Measurements from ENCODE around the gene KRTAP3-3.

The KRTAP3-3 gene

GRCh38 chr17:41019415-41019814 lies 25.5 kb upstream of the KRTAP3-3 start:
- Histone ChIP-seq H3K4me3 (ENCODE audit: low read length) (no peak overlapping the region), H3K27me3 (ENCODE audit: control insufficient read depth, insufficient read depth, low read length) (no peaks in the 10 kb centered on the region), H3K36me3 (ENCODE audit: control insufficient read depth, insufficient read depth, low read length) (no peaks in the 10 kb centered on the region), H3K9me3 (ENCODE audit: control insufficient read depth, insufficient read depth, low read length) (no peaks in the 10 kb centered on the region), H3K4me1 (ENCODE audit: control insufficient read depth, insufficient read depth, low read length) (no peaks in the 10 kb centered on the region; the same call in 1 of the 2 replicates), H3K27ac (ENCODE audit: low read length) (no peak overlapping the region)
- WGBS (ENCODE audit: insufficient coverage, insufficient read length): no CpG with 5 or more reads among the region's 3 CpGs
- no peak for DNase-seq (ENCODE audit: low read depth, low spot score)

DNA sequence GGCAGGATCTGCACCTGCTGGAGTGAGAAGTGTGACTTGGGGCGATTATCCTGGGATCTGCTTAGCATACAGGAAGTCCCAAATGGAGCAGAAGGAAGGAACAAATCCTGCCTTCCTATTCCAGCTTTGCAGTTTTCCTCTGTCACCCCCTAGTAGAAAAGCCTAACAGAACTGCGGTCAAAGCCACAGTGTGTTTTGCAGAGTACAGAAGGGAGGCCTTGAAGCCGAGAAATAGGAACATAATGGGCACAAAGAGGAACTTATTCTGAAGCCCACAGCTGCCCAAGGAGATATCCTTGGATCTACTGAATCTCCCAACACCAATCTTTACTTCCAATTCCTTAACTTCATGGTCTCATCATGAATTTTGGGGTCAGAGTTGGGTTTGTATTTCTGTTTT lies 24.6 kb upstream of the KRTAP3-3 start:
- no peak for DNase-seq (ENCODE audit: low read depth, low spot score)
- no peak overlapping the region for H3K4me3 ChIP-seq (ENCODE audit: low read length)
- no peaks in the 10 kb centered on the region; the same call in 1 of the 2 replicates for H3K4me1 ChIP-seq (ENCODE audit: control insufficient read depth, insufficient read depth, low read length)
- WGBS (ENCODE audit: insufficient coverage, insufficient read length): no CpG with 5 or more reads among the region's 3 CpGs
- no peaks in the 10 kb centered on the region for H3K9me3 ChIP-seq (ENCODE audit: control insufficient read depth, insufficient read depth, low read length)
- H3K27me3 ChIP-seq (ENCODE audit: control insufficient read depth, insufficient read depth, low read length): no peaks in the 10 kb centered on the region
- H3K36me3 ChIP-seq (ENCODE audit: control insufficient read depth, insufficient read depth, low read length): no peaks in the 10 kb centered on the region
- H3K27ac ChIP-seq (ENCODE audit: low read length): no peak overlapping the region

DNA sequence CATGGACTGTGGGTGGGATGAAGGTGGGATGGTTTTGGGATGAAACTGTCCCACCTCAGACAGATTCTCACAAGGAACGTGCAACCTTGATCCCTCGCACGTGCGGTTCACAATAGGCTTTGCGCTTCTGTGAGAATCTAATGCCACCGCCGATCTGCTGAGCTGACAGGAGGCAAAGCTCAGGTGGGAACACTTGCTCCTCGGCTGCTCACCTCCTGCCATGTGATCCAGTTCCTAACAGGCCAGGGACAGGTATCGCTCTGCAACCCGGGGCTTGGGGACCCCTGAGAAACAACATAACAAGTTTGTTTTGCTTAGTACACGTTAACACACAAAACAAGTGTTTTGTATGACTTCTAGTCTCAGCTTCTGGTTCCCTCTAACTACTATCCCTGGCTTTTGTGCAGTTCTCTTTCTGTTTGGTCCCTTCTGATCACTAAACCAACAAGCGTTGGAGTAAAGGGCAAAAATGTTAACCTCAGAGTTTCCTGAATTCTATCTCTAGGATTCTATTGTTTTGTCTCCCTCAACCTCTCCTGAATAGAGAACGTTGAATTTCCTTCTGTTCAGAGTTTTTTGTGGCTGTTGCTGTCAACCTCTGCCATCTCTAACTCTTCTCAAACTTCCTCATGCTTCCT lies 22.7 kb upstream of the KRTAP3-3 start:
- H3K4me3 ChIP-seq (ENCODE audit: low read length): no peak overlapping the region
- H3K4me1 ChIP-seq (ENCODE audit: control insufficient read depth, insufficient read depth, low read length): no peaks in the 10 kb centered on the region; the same call in 1 of the 2 replicates
- H3K36me3 ChIP-seq (ENCODE audit: control insufficient read depth, insufficient read depth, low read length): no peaks in the 10 kb centered on the region
- WGBS (ENCODE audit: insufficient coverage, insufficient read length): no CpG with 5 or more reads among the region's 13 CpGs
- H3K27me3 ChIP-seq (ENCODE audit: control insufficient read depth, insufficient read depth, low read length): no peaks in the 10 kb centered on the region
- DNase-seq (ENCODE audit: low read depth, low spot score): no peak
- no peak overlapping the region for H3K27ac ChIP-seq (ENCODE audit: low read length)
- H3K9me3 ChIP-seq (ENCODE audit: control insufficient read depth, insufficient read depth, low read length): no peaks in the 10 kb centered on the region

- no peak for DNase-seq (ENCODE audit: low read depth, low spot score)
- Histone ChIP-seq H3K27ac (ENCODE audit: low read length) (no peak overlapping the region), H3K4me3 (ENCODE audit: low read length) (no peak overlapping the region), H3K27me3 (ENCODE audit: control insufficient read depth, insufficient read depth, low read length) (no peaks in the 10 kb centered on the region), H3K9me3 (ENCODE audit: control insufficient read depth, insufficient read depth, low read length) (no peaks in the 10 kb centered on the region), H3K4me1 (ENCODE audit: control insufficient read depth, insufficient read depth, low read length) (no peaks in the 10 kb centered on the region; the same call in 1 of the 2 replicates), H3K36me3 (ENCODE audit: control insufficient read depth, insufficient read depth, low read length) (no peaks in the 10 kb centered on the region)
- no CpG with 5 or more reads among the region's 7 CpGs for WGBS (ENCODE audit: insufficient coverage, insufficient read length)
Observed at GRCh38 chr17:41015454-41015853, 21.5 kb upstream of the KRTAP3-3 start.

- no peak overlapping the region for H3K27ac ChIP-seq (ENCODE audit: low read length)
- DNase-seq (ENCODE audit: low read depth, low spot score): no peak
- H3K27me3 ChIP-seq (ENCODE audit: control insufficient read depth, insufficient read depth, low read length): no peaks in the 10 kb centered on the region
- peaks cover 4% of the 10 kb centered on the region for H3K4me1 ChIP-seq (ENCODE audit: control insufficient read depth, insufficient read depth, low read length)
- H3K36me3 ChIP-seq (ENCODE audit: control insufficient read depth, insufficient read depth, low read length): no peaks in the 10 kb centered on the region
- H3K4me3 ChIP-seq (ENCODE audit: low read length): no peak overlapping the region
- no CpG with 5 or more reads among the region's 1 CpG for WGBS (ENCODE audit: insufficient coverage, insufficient read length)
- H3K9me3 ChIP-seq (ENCODE audit: control insufficient read depth, insufficient read depth, low read length): no peaks in the 10 kb centered on the region
Observed at GRCh38 chr17:41013606-41014005, 19.6 kb upstream of the KRTAP3-3 start.

DNA sequence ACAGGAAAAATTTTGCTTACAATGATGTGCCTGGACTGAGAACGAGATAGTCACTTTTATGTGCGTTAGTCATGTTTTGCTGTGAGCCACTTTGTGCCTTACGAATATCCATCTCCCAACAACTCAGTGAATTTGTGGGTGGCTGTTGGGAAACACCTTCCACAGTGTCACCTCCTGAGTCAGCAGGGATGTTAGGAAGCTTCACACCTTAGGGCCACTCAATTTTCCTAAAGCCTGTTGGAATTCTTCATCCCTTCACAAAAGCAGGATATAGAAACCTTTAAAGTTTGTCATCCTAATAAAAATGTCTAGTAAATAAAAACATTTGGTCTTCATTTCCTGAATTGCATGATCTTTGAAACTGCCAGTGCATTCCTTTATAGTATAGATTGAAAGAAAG lies 19.2 kb upstream of the KRTAP3-3 start:
- no peak overlapping the region for H3K4me3 ChIP-seq (ENCODE audit: low read length)
- no peak for DNase-seq (ENCODE audit: low read depth, low spot score)
- no peaks in the 10 kb centered on the region for H3K27me3 ChIP-seq (ENCODE audit: control insufficient read depth, insufficient read depth, low read length)
- no peak overlapping the region for H3K27ac ChIP-seq (ENCODE audit: low read length)
- no CpG with 5 or more reads among the region's 3 CpGs for WGBS (ENCODE audit: insufficient coverage, insufficient read length)
- no peaks in the 10 kb centered on the region for H3K36me3 ChIP-seq (ENCODE audit: control insufficient read depth, insufficient read depth, low read length)
- H3K4me1 ChIP-seq (ENCODE audit: control insufficient read depth, insufficient read depth, low read length): peaks cover 6% of the 10 kb centered on the region
- no peaks in the 10 kb centered on the region for H3K9me3 ChIP-seq (ENCODE audit: control insufficient read depth, insufficient read depth, low read length)

GRCh38 chr17:41012326-41013120 lies 18.6 kb upstream of the KRTAP3-3 start:
- no peaks in the 10 kb centered on the region for H3K9me3 ChIP-seq (ENCODE audit: control insufficient read depth, insufficient read depth, low read length)
- no peak for DNase-seq (ENCODE audit: low read depth, low spot score)
- 100% methylated on average over 1 of the region's 6 CpGs for WGBS (ENCODE audit: insufficient coverage, insufficient read length)
- H3K27ac ChIP-seq (ENCODE audit: low read length): no peak overlapping the region
- H3K4me3 ChIP-seq (ENCODE audit: low read length): no peak overlapping the region
- no peaks in the 10 kb centered on the region for H3K36me3 ChIP-seq (ENCODE audit: control insufficient read depth, insufficient read depth, low read length)
- peaks cover 6% of the 10 kb centered on the region for H3K4me1 ChIP-seq (ENCODE audit: control insufficient read depth, insufficient read depth, low read length)
- no peaks in the 10 kb centered on the region for H3K27me3 ChIP-seq (ENCODE audit: control insufficient read depth, insufficient read depth, low read length)

- Histone ChIP-seq H3K36me3 (ENCODE audit: control insufficient read depth, insufficient read depth, low read length) (no peaks in the 10 kb centered on the region), H3K27me3 (ENCODE audit: control insufficient read depth, insufficient read depth, low read length) (no peaks in the 10 kb centered on the region), H3K4me3 (ENCODE audit: low read length) (no peak overlapping the region), H3K9me3 (ENCODE audit: control insufficient read depth, insufficient read depth, low read length) (no peaks in the 10 kb centered on the region), H3K27ac (ENCODE audit: low read length) (no peak overlapping the region), H3K4me1 (ENCODE audit: control insufficient read depth, insufficient read depth, low read length) (peaks cover 6% of the 10 kb centered on the region)
- DNase-seq (ENCODE audit: low read depth, low spot score): no peak
Observed at GRCh38 chr17:41010441-41010840, 16.5 kb upstream of the KRTAP3-3 start.

GRCh38 chr17:41009936-41010335 lies 16.0 kb upstream of the KRTAP3-3 start:
- no peak overlapping the region for H3K27ac ChIP-seq (ENCODE audit: low read length)
- DNase-seq (ENCODE audit: low read depth, low spot score): no peak
- no peaks in the 10 kb centered on the region for H3K9me3 ChIP-seq (ENCODE audit: control insufficient read depth, insufficient read depth, low read length)
- H3K36me3 ChIP-seq (ENCODE audit: control insufficient read depth, insufficient read depth, low read length): no peaks in the 10 kb centered on the region
- peaks cover 6% of the 10 kb centered on the region for H3K4me1 ChIP-seq (ENCODE audit: control insufficient read depth, insufficient read depth, low read length)
- no peaks in the 10 kb centered on the region for H3K27me3 ChIP-seq (ENCODE audit: control insufficient read depth, insufficient read depth, low read length)
- no peak overlapping the region for H3K4me3 ChIP-seq (ENCODE audit: low read length)
- no CpG with 5 or more reads among the region's 1 CpG for WGBS (ENCODE audit: insufficient coverage, insufficient read length)

DNA sequence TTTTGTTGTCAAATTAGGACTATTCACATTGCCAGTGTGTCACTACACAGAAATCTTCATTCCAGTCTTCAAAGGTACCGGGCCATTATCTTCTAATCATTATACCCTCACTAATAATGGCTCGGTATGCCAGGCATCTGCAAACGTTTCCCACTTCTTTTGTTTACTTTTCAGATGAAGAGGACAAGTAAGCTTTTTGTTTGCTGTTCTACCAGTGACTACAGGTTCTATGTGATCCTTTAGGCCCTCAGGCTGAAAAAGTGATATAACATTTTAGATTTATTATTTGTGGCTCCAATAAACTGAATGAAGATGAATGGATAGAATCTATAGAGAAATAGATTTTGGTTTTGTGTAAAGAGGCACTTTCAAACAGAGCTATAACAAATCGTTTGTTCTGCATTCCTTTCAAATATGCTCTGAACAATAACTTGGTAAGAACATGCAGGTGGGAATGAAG lies 15.4 kb upstream of the KRTAP3-3 start:
- H3K4me1 ChIP-seq (ENCODE audit: control insufficient read depth, insufficient read depth, low read length): peaks cover 6% of the 10 kb centered on the region
- H3K27ac ChIP-seq (ENCODE audit: low read length): no peak overlapping the region
- H3K4me3 ChIP-seq (ENCODE audit: low read length): no peak overlapping the region
- no peaks in the 10 kb centered on the region for H3K9me3 ChIP-seq (ENCODE audit: control insufficient read depth, insufficient read depth, low read length)
- no peaks in the 10 kb centered on the region for H3K36me3 ChIP-seq (ENCODE audit: control insufficient read depth, insufficient read depth, low read length)
- H3K27me3 ChIP-seq (ENCODE audit: control insufficient read depth, insufficient read depth, low read length): no peaks in the 10 kb centered on the region
- DNase-seq (ENCODE audit: low read depth, low spot score): no peak
- no CpG with 5 or more reads among the region's 4 CpGs for WGBS (ENCODE audit: insufficient coverage, insufficient read length)
